K562 (cell line): ENCODE data around the gene DMD. TPM values are rescaled to one million over a fixed set of nuclear protein-coding genes. Genes with fewer than 3 reads are reported as not detected.

Source experiments
- ARID4B ChIP-seq: sonication (generic); formaldehyde crosslinking; IDR thresholded peaks from 2 replicates; pipeline ENCODE4 v1.8.0; 2022; ENCODE audit warnings: mild to moderate bottlenecking, missing genetic modification reagents
- CHD4 ChIP-seq: fragments of 200-600 bp; sonication (generic); IDR thresholded peaks from 3 replicates; pipeline ENCODE4 v1.6.1; 2012; ENCODE audit warnings: low read depth, mild to moderate bottlenecking, mixed read lengths, low read length, inconsistent platforms; ENCODE audit not compliant: insufficient read depth, insufficient replicate concordance, poor library complexity, severe bottlenecking
- DLX4 ChIP-seq: fragments of 250-450 bp; sonication (Bioruptor Pico); IDR thresholded peaks from 2 replicates; pipeline ENCODE4 v1.6.1; 2021; ENCODE audit warnings: mild to moderate bottlenecking
- FOXO4 ChIP-seq: fragments of 450-650 bp; formaldehyde crosslinking; IDR thresholded peaks from 2 replicates; pipeline ENCODE4 v1.4.0; 2020; ENCODE audit warnings: mild to moderate bottlenecking, moderate library complexity
- ZC3H11A ChIP-seq: IDR thresholded peaks from 2 replicates; pipeline ENCODE4 v1.6.1; 2012; ENCODE audit warnings: low read depth, low read length, improper control_type of control experiment
- ZNF23 ChIP-seq: fragments of 250-450 bp; sonication (Bioruptor Pico); IDR thresholded peaks from 2 replicates; pipeline ENCODE4 v1.4.0; 2020; ENCODE audit warnings: mild to moderate bottlenecking
- ZNF511 ChIP-seq: sonication (generic); formaldehyde crosslinking; IDR thresholded peaks from 2 replicates; pipeline ENCODE4 v1.8.0; 2022; ENCODE audit warnings: mild to moderate bottlenecking, missing genetic modification reagents
- polyA plus RNA-seq, 8 experiments: library from polyadenylated mRNA; depleted of rRNA in 4 of 8; stranded (reverse) in 5 of 8; unstranded in 3 of 8; fragments of >200 nt; fragmentation: Nextera tagmentation in 2 of 8; fragmentation: Illumina TruSeq in 1 of 8; extraction: Ambion mirVana in 2 of 8; extraction: Trizol in 1 of 8; gene quantifications; 2 replicates each; pipeline versions ENCODE4 v1.2.1 to v1.2.3, GENCODE V29; 2011 to 2014; ENCODE audit warnings: inconsistent platforms in 1 of 8, missing spikeins in 1 of 8
- total RNA-seq, 7 experiments: library from RNA; depleted of rRNA in 6 of 7; stranded (reverse); fragments of >200 nt in 6 of 7; fragmentation: Illumina TruSeq in 2 of 7; extraction: Trizol in 2 of 7; gene quantifications; 2 replicates each; pipeline versions ENCODE4 v1.2.1 to v1.2.3, GENCODE V29; 2011 to 2021; ENCODE audit warnings: low replicate concordance in 1 of 7

The DMD gene
- total and polyA plus RNA-seq, 9 of the 15 experiments (the other 6 are each of a cell fraction or from before 2014, with no cell fraction given) = 3.8 to 20.4 (median 11.4) TPM

GRCh38 chrX:33065415-33065814, 145.9 kb downstream of the DMD start (continued):
- no peak for TF ChIP-seq FOXO4
- TF ChIP-seq ARID4B = no peak
- no peak for TF ChIP-seq ZNF23 (CRISPR knock-in tag)
- TF ChIP-seq ZNF511 (CRISPR knock-in tag) = no peak
- TF ChIP-seq DLX4 (CRISPR knock-in tag) = no peak
- TF ChIP-seq ZC3H11A = no peak
- no peak for TF ChIP-seq CHD4
